Right kidney (tissue), 1 donor: ENCODE measurements around the gene KRTCAP2.
A peak's percentile ranks its signal among the peaks of the same experiment; 100 is the strongest.
"Not testable (repeated sequence)": the region's sequence is repeated elsewhere in the genome, so short reads cannot be mapped to it uniquely, and the experiment has no call there.

Source experiments
- DNase-seq: peaks from one replicate; pipeline ENCODE4 v3.0.0-alpha.2; 2016

Gene KRTCAP2

DNA sequence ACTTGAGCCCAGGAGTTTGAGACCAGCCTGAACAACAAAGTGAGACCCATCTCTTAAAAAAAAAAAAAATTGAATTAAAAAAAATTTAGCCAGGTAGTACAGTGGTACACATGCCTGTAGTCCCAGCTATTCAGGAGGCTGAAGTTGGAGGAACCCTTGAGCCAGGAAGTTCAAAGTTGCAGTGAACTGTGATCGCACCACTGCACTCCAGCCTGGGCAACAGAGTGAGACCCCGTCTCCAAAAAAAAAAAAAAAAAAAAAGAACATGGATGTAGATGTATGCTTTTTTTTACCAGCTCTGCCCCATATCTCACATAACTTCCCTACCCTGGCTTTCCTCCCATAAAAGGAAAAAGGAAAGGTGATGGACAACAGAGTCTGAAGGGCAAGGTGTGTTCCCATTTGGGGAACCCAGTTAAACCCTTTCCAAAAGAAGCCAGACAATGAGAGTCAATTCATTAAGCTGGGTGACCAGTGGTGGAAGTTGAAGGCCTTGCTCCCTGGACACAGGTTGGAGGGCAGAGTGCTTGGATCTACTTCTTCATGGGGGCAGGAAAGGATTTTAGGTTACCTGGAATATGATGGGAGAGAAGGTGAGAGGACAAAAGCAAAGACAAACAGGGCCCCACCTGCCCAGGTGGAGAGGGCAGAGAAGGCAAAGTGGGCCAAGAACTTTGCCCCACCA lies 2.9 kb downstream of the KRTCAP2 start:
- DNase-seq = no peak

DNA sequence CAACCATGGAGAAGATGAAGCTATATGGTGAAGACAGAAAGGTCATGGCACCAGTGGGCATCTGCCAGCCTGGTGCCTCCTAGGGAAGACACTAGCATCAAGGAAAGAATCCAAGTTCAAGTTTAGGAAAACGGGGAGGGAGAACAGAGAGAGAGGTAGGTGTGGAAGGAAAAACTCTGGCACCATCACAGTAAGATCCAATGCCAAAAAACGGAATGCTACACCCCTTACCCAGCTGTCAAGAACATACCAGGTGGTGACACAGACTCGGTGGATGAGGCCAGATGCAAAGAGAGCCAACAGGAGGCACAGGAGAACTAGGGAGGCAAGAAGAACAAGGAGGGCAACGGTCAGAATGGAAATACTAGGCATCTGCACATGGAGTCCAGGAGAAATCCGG lies 3.6 kb downstream of the KRTCAP2 start:
- DNase-seq = no peak

DNA sequence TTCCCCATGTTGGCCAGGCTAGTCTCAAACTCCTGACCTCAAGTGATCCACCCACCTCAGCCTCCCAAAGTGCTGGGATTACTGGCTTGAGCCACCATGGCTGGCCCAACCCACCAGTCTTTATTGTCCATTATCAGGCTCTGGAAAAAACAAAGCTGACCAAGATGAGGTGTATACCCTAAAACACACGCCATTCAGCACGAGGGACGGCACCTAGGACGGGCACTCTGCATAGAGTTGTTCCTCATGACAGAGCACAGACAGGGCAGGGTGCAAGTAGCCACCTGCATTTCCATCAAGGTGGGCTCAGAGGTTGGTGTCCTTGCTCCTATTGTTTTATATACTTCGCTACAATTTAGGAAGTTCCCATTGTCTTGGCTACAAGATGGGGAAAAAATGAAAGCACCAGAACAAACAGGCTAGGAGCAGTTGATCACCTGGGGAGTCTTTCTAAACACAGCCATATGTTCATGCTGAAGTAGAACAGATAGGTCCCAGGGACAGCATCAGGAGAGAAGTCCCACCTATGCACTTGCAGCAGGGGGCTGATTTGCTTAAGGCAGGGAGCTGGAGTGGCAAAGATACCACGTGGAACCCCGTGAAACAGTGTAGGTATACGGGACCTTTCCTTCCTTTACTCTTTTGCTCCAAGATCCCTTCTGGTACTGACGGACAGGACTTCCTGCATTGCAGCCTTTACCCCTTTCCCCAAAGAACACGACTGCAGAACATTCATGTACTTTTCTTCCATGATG lies 4.5 kb downstream of the KRTCAP2 start:
- DNase-seq = no peak

DNA sequence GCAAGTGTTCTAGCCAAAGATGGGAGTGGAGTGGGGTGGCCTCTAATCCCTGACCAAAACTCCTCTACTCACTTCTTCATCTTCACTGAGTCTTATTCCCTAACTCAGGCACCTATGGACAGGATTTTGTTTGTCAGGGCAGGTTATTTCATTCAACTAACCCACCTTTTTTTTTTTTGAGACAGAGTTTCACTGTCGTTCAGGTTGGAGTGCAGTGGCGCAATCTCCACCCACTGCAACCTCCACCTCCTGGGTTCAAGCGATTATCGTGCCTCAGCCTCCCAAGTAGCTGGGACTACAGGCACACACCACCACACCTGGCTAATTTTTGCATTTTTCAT lies 5.0 kb downstream of the KRTCAP2 start:
- not testable (repeated sequence) for DNase-seq

DNA sequence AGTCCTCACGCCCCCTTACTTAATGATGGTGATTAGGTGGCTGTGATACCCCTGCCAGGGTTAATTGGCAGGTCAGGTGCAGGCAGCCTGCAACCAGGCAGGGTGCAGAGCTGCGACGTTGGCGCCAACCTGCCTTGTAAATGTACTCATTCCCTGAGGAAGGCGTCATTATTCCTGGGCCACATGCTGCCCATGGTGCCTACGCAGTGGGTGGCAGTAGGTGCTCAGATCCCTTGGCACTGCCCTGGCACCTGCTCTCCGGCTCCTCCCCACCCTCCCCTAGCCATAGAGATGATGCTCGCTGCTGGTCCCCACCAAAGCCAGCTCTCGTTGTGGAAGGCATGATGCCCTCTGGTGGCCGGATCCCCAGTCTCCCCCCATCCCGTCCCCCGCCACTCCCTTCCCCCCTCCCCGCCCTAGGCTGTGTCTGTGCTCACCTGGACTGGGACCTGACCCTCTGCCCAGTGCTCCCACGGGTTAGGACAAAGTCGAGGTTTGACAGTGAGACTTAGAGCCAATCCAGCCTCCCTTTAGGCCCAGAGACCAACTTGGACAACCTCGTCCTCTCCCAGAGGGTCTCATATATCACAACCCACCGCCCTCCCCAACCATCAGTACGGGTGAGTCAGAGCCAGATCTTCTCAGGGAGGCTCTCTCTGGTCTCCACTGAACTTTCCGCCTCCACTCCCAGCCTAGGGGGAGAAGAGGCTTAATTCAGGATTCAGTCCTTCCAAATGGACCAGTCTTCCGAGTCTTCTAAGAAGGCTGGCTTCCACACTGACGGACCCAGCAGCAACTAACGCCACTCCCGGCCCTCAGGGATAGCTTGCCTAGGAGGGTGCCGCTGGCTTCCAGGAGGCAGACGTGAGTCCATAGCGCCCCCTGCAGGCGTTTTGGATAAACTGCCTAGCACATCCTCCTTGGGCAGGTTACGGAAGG lies 5.7 kb downstream of the KRTCAP2 start:
- DNase-seq = peak; percentile 83

DNA sequence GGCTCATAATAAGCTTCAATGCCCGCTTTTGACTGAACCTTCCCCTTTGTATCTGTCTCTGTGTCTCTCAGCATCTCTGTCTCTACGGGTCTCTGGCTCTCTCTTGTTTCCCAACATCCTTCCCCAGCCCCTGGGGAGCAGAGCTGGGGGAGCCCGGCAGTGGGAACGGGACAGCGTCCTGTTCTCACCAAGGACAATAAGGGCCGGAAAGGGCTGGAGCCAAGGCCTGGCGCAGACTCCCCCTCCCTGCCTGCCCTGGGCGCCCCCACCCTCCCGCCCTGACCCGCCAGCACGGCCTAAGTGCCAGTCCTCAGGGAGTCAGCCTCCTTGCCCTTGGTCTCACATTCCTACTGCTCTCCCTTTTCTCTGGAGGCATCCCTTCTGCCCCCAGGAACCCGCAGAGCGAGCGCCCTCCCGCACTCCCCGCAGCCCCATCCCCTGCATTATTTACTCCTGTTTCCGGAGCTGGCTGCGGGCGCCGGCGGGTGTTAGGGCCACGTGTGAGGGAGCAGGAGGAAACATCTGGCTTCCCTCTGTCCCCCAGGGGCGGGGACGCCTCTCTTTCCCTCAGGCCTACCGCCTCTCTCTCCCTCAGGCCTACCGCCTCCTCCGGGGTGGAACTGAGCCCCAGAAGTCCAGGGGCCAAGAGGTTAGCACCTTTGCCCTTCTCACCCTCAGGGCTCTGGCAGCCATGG lies 6.5 kb downstream of the KRTCAP2 start:
- DNase-seq = no peak

DNA sequence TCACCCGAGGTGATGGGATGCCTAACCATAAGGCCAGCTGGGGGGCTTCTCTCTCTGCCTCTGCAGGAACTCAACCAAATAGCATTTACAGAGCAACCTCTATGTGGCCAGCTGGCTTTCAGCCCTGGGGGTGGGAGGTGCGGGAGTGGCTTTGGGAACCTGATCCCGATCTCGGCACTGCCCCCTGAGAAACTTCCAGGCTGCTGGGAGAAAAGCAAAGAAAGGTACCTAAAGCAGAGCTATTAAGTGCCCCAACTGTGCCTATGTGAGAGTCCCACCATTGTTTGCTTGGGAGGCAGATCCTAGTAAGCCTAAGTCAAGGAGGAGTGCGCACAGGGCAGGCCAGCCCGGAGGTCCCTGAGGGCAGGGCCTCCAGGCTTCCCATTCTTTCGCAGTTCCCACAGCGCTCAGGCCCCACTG lies 7.0 kb downstream of the KRTCAP2 start:
- peak; percentile 54 for DNase-seq

DNA sequence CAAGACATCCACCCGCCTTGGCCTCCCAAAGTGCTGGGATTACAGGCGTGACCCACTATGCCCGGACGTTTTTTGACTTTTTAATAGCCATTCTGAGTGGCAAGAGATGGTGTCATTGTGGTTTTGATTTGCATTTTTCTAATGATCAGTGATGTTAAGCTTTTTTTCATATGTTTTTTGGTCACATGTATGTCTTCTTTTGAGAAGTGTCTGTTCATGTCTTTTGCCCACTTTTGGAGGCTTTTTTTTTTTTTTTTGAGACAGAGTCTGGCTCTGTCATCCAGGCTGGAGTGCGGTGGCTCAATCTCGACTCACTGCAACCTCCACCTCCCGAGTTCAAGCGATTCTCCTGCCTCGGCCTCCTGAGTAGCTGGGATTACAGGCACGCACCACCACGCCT lies 8.5 kb downstream of the KRTCAP2 start:
- DNase-seq = not testable (repeated sequence)

DNA sequence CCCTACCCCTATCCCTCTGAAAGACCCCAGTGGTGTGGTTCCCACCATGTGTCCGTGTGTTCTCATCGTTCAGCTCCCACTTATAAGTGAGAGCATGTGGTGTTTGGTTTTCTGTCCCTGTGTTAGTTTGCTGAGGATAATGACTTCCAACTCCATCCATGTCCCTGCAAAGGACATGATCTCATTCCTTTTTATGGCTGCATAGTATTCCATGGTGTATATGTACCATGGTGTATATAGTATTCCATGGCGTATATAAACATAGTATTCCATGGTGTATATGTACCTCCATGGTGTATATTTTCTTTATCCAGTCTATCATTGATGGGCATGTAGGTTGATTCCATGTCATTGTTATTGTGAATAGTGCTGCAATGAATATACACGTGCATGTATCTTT lies 9.3 kb downstream of the KRTCAP2 start:
- DNase-seq = not testable (repeated sequence)

DNA sequence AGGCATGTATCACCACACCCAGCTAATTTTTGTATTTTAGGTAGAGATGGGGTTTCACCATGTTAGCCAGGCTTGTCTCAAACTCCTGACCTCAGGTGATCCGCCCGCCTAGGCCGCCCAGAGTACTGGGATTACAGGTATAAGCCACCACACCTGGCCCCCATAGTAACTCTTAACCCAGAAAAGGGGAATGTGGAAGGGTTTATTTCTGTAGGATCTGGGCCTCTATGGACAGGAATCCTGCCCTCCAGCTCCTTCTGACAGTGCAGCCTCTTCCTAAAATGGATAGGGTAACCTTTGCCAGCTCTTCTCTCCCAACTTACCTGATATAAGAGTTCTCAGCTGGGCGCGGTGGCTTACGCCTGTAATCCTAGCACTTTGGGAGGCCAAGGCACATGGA lies 10.5 kb downstream of the KRTCAP2 start:
- not testable (repeated sequence) for DNase-seq

DNA sequence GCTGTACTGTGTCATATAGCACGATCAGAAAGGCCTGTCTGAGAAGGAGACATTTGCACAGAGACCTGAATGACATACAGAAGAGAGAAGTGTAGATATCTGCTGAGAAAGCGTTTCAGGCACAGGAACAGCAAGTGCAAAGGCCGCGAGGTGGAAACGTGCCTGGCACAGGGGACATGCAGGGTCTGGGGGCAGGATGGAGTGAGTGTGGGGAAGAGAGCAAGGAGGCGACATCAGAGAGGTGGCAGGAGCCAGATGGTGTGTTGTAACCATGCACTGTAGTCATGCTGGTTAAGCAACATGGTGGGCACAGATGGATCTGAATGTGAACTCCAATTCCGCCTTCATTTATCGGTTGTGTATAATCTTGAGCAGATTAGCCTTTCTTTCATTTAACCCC lies 13.0 kb downstream of the KRTCAP2 start:
- no peak for DNase-seq

DNA sequence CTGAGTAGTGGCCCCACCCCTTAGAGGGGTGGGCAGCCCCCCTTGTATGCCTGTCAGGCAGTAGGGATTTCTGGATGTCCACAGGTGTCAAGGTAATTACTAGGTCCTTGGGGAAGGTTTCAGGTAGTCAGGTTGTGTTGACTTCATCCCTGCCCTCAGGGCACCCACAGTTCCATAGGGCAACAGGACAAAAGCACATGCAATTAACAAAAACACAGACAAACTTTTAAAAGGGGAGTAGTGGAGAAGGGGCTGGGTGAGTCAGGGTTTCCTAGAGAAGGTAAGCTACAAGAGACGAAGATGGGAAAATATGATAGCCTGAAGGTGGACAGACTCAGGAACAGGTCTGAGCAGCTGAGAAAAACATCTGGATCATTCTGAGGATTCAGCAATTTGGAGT lies 14.1 kb downstream of the KRTCAP2 start:
- no peak for DNase-seq

DNA sequence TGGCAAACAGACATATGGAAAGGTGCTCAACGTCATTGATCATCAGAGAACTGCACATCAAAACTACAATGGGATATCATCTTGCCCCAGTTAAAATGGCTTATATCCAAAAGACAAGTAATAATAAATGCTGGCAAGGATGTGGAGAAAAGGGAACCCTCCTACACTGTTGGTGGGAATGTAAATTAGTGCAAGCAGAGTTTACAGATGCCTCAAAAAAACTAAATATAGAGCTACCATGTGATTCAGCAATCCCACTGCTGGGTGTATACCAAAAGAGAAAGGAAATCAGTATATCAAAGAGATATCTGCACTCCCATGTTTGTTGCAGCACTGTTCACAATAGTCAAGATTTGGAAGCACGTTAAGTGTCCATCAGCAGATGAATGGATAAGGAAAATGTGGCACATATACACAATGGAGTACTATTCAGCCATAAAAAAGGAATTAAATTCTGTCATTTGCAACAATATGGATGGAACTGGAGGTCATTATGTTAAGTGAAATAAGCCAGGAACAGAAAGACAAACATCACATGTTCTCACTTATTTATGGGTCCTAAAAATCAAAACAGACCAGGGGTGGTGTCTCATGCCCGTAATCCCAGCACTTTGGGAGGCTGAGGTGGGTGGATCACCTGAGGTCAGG lies 17.0 kb downstream of the KRTCAP2 start:
- DNase-seq = not testable (repeated sequence)

DNA sequence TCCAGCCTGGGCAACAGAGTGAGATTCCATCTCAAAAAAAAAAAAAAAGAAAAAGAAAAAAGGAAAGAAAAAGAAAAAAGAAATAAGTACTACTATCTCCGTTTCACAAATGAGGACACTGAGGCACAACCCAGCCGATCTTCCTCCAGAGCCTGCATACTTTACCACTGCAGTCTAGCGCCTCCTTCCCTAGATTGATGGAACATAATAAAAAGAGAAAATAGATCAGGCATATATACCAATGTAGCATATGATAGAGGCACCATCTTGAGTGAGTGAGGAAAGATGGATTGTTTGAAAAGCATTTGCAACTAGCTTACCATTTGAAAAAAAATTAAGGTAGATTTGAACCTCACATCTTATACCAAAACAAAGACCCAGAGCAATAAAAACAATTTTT lies 27.6 kb downstream of the KRTCAP2 start:
- no peak for DNase-seq

DNA sequence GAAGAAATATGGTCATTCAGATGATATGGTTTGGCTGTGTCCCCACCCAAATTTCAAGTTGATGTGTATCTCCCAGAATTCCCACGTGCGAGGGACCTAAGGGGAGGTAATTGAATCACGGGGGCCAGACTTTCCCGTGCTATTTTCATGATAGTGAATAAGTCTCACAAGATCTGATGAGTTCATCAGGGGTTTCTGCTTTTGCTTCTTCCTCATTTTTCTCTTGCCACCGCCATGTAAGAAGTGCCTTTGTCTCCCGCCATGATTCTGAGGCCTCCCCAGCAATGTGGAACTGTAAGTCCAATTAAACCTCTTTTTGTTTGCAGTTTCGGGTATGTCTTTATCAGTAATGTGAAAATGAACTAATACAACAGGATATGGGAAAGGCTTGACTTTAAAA lies 31.4 kb downstream of the KRTCAP2 start:
- no peak for DNase-seq

DNA sequence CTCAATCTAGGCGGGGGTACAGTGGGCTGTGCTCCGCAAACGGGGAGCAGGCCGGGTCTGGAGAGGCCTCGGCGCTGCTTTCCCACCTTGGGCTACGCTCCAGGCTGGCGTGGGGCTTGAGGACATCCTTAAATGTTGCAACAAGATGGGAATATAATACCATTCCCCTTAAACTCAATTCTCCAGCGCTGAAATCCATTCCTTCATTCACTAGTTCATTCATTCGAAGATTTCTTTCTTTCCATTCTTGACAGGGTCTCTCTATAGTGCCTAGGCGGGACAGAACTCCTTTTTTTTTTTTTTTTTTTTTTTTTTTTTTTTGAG lies 32.5 kb downstream of the KRTCAP2 start:
- no peak for DNase-seq

DNA sequence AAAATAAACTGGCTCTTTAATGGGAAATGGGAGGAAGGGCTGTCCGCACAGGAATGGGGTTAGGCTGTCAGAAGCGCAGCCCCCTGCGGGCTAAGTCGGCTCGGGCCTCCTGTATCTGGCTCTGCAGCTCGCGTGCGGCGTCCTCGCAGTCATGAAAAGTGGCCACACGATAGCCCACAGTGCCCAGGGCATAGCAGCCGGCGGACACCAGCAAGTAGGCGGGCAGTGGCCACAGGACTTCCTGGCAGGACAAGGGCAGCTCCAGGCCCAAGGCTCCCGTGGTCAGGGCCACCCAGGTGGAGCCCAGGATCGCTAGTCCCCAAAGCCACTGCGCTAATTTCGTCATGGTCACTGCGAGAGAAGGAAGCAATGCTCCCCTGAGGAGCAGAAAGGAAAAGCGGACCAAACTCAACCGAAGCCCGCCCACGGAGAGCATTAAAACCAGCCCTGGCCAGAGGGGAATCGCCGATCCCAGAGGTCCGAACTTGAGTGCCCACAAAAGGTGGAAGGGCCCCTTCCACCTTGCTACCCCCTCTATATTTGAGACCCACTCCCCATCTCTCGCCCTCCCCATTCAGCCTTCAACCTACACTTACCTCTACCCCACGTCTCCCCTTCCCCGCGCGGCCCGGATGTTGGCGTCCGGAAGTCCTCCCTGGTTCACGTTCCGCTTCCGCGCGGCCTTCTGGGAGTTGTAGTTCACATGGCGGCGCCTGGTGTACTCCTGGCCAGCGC lies 33.0 kb downstream of the KRTCAP2 start, which contains the start of gene DPM3:
TSS of gene DPM3 (minus strand) at position 637 of the 735 bp plus-strand sequence. CDS start at position 346, 291 bp downstream.
- peak; percentile 85 for DNase-seq

DNA sequence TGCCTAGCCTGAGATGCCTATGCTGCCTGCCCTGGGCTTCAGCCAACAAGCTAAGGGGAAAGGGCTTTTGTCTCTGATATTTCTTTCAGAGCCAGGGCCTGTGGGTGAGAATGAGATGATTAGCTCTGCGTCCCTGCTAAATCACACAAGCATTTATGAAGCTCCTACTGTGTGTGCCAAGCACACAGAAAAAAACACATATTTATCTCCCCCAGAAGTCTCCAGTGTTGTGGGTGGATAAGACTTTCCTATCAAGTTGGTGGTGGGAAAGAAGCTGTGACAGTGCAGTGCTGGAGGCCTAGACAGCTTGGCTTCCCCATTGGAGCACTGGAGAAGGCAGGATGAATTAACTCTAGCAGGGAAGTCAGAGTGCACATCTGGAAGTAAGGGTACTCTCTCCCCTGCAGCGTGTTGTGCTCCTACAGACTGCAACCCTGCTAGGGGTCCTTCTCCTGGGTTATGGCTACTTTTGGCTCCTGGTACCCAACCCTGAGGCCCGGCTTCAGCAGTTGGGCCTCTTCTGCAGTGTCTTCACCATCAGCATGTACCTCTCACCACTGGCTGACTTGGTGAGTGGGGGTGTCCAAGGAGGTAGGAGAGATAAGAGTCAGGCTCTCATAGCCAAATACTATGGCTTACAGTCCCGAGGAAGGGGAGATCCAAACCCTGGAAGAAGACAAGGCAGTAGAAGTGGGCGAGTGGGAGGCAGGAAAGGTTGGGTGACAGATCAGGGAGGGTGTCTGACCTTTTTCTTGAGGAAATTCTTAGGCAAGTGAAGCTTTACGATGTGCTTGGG lies 35.8 kb downstream of the KRTCAP2 start:
- no peak for DNase-seq

DNA sequence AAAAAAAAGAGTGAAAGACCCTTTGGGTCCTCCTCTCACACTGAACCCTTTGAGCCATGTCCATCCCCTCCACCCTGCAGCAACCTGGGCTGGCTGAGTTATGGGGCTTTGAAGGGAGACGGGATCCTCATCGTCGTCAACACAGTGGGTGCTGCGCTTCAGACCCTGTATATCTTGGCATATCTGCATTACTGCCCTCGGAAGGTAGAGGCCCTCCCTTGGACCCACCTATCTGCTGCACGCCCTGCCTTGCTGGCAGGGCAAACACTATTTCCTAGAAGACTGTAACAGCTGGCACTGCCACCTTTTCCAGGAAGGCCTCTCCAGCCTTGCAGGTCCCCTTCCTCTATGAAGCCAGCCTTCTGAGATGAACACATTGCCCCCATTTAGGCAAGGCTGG lies 36.4 kb downstream of the KRTCAP2 start:
- DNase-seq = no peak

DNA sequence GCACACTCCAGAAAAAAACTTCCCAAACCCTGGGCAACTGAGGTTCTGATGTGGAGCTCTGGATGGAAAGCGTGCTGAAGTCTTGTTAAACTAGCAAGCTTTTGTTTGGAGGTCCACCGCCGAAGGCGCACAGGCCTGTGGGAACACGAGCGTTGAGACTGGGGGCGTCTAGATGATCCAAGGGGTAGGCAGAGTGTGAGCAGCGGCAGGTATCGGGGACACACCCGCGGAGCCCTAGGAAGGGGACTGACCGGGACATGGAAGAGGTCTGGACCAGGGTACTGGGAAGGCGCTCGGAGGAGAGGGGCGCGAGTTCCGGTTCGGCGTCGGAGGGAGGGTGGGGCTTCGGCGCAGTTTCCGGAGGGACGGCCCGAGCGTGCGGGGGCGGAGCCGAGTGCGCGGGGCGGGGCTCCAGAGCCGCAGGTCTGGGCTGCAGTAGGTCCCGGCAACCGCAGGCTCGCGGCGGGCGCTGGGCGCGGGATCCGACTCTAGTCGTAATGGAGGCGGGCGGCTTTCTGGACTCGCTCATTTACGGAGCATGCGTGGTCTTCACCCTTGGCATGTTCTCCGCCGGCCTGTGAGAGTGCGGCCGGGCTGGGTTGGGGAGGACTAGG lies 37.6 kb downstream of the KRTCAP2 start, which contains the start of gene SLC50A1:
TSS of gene SLC50A1 (plus strand) at position 438 of the 614 bp plus-strand sequence. CDS start at position 498, 60 bp downstream.
- DNase-seq = peak; percentile 91
